ENCODE data around the gene TRIP10.

TRIP10 gene

DNA sequence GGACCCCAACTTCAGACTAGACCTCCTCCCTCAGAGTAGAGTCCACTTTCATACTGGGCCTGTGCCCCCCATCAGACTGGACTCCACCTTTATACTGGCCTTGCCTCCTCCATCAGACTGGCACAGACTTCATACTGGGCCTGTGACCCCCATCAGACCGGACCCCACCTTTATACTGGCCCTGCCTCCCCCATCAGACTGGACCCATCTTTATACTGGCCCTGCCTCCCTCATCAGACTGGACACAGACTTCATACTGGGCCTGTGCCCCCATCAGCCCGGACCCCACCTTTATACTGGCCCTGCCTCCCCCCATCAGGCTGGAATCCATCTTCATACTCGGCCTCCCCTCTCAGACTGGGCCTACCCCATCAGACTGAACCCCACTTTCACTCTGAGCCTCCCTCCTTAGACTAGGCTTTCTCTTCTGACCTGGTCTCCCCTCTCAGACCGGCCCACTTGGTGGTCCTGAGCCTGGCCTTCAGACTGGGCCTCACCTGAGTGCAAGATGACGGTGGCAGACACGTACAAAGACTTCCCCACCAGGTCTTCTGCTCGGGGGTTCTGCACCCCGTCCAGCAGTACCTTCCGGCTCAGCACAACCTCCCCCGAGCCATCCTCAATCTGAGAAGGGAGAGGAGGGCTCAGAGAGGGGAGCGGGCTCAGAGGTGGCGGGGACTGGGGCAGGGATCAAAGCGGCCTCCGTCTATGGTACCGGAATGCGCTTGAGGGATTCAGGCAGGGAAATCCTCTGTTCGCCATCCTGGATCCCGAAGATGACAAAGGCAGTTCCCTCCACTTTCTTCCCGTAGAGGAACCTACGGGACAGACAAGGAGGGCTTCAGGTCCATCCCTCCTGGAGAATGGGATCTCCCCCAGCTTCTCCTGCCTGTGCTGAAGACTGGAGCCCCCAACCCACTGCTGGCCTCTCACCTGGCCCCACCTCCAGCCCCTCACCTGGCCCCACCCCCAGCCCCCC is 26.5 kb upstream of the TRIP10 start:
- DNase-seq = no peak

GRCh38 chr19:6713773-6714692 is 25.4 kb upstream of the TRIP10 start:
- no peak for DNase-seq

GRCh38 chr19:6714749-6715555 is 24.5 kb upstream of the TRIP10 start:
- no peak for DNase-seq

GRCh38 chr19:6716610-6716970 is 22.9 kb upstream of the TRIP10 start:
- DNase-seq = no peak

DNA sequence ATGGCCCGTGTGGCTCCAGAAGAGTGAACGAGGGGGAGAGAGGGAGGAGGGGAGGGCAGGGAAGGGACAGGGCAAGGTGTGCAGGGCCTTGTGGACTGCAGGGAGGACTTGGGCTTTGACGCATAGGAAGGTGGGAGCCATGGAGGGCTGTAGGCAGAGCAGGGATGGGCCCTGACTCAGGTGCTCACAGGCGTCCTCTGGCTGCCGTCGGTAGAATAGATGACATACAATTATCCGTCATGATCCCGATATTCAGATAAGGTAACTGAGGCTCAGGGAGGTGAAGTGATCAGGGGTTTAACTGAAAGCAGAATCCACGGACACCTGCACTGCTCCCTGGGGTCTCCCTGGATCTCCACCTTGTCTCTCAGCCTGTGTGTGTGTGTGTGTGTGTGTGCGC is 22.4 kb upstream of the TRIP10 start:
- DNase-seq = no peak

- no peak for DNase-seq
Measured at GRCh38 chr19:6717441-6717971, 22.0 kb upstream of the TRIP10 start.

DNA sequence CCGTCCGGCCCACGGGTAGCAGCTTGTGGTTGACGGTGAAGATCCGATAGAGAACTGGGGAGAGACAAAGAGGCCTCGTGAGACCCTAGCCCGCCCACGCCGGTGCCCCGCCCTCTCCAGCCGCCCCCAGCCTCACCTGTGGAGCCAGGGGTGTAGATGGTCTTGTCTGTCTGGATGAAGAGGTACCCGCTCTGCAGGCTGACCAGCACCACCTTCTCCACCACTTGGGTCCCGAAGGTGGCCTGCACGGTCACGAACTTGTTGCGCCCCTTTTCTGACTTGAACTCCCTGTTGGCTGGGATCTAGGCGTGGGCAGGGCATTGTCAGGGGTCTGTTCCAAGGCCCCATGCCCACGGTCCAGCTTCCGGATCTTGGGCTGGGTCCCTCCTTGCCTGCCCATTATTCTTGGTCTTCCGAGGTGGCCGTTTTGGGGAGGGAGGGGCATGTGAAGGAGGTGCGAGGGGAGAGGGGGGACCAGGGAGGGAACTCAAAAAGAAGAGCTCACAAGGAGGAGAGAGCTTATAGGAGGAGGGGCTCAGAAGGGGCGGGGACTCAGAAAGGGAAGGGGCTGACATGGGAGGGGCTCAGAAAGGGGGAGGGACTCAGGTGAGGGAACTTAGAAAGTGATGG is 21.3 kb upstream of the TRIP10 start:
- no peak for DNase-seq

DNA sequence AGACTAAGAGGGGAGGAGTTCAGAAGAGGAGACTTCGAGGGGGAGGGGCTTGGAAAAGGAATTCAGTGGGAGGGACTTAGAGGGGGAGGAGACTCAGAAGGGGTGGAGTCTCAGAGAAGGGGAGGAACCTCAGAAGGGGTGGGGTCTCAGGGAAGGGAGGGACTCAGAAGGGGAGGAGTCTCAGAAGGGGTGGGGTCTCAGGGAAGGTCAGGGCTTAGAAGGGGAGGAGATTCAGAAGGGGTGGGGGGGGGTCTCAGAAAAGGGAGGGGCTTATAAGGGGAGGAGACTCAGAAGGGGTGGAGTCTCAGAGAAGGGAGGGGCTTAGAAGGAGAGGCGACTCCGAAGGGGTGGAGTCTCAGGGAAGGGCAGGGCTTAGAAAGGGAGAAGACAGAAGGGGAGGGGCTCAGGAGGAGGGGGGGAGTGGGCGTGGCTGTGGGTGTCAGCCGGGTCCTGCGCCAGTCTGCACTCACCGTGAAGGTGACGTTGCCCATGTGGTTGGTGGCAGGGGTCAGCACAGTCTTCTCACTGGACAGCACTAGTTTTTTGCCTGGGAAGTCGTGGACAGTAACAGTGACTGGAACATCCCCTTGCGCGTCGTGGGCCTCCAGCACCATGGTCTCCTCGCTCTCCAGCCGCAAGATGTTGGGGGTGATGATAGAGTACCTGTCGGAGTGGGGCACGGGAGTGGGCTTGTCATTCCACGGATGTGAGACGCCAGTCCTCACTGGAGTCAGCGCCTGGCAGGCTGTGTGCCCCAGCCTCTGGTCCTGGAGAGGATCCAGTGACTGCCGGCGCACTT is 20.5 kb upstream of the TRIP10 start:
- DNase-seq = no peak

GRCh38 chr19:6719540-6719861 is 20.0 kb upstream of the TRIP10 start:
- DNase-seq = no peak

DNA sequence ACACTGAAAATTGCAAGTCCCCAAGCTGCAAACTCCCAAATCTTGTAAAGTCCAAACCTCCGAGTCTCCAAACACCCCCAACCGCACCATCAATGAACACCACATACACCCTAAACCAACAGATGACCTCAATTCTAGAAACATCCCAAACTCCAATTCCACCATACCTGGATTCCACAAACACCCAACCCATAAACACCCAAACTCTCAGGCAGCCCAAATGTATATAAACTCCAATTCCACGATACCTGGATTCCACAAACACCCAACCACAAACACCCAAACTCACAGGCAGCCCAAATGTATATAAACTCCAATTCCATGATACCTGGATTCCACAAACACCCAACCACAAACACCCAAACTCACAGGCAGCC is 19.5 kb upstream of the TRIP10 start:
- no peak for DNase-seq

DNA sequence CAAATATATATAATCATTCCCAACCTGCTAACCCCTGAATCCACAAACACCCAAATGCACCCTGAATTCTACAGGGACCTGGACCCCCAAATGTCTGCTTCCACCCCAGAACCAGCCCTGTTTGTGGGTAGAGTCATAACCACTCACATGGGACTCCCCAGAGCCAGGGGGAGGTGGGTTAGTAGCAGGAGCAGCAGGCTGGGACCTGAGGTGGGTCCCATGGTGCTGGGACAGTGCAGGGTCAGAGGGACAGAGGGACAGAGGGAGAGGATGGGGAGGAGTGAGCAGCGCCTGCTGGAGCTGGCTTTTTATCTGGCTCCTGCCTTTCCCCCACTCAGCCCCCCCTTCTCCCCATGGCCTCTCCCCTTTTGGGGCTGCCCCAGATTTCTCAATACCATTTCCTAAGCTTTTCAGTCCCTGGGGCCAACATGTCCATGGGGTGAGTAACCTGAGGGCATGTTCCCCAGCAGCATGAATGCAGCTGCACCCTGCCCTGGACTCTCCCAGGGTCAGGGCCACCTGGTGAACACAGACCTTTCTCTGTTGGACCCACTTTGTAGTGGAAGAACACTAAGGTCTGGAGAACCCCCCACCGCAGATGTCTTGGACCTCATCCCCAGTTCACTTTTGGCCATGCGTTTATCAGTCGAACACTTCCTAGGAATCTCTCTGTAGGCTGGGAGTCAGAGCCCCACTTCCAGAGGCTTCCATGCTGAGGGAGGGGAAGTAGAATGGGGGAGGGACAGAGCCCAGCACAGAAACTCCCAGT is 18.9 kb upstream of the TRIP10 start, which contains the start of gene C3:
Gene C3, minus strand, starts transcription at position 282 of the 769 bp plus-strand sequence. Its CDS starts 61 bp downstream, at position 221.
- peak; percentile 52 for DNase-seq

GRCh38 chr19:6721138-6721474 is 18.4 kb upstream of the TRIP10 start:
- no peak for DNase-seq

GRCh38 chr19:6721773-6722172 is 17.7 kb upstream of the TRIP10 start:
- no peak for DNase-seq

DNA sequence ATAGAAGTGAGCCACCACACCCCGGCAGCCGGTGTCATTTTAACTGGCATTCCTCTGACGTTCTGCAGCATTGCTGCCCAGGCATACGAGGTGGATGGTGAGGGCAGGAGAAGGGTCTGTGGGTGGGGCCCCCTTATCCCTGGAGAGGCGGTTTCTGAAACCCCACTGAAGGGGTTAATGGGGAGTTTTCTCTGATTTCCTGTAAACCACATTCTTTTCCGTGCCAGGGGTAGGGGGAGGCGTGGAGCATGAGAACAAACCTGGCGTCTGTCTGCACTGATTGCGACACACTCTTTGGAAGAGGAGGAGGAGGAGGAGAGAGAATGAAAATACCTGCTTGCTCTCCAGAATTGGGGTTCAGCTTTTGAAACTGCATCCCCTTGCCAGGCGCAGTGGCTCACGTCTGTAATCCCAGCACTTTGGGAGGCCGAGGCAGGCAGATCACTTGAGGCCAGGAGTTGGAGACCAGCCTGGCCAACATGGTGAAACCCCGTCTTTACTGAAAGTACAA is 16.3 kb upstream of the TRIP10 start:
- DNase-seq = peak; percentile 50

DNA sequence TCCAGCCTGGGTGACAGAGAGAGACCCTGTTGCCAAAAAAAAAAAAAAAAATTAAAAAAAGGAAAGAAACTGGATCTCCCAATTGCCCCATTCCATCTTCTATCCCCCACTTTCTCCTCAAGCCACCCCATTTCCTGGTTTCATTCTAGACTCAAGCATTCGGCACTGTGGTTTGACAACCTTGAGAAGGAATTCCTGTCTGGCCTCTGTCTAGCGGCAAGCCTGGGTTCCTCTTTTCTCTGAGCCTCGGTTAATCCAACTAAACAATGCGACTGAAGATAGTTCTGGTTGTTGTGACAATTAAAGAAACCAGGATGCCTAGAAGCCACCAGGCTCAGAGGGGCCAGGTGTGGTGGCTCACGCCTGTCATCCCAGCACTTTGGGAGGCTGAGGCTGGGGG is 15.7 kb upstream of the TRIP10 start:
- no peak for DNase-seq

DNA sequence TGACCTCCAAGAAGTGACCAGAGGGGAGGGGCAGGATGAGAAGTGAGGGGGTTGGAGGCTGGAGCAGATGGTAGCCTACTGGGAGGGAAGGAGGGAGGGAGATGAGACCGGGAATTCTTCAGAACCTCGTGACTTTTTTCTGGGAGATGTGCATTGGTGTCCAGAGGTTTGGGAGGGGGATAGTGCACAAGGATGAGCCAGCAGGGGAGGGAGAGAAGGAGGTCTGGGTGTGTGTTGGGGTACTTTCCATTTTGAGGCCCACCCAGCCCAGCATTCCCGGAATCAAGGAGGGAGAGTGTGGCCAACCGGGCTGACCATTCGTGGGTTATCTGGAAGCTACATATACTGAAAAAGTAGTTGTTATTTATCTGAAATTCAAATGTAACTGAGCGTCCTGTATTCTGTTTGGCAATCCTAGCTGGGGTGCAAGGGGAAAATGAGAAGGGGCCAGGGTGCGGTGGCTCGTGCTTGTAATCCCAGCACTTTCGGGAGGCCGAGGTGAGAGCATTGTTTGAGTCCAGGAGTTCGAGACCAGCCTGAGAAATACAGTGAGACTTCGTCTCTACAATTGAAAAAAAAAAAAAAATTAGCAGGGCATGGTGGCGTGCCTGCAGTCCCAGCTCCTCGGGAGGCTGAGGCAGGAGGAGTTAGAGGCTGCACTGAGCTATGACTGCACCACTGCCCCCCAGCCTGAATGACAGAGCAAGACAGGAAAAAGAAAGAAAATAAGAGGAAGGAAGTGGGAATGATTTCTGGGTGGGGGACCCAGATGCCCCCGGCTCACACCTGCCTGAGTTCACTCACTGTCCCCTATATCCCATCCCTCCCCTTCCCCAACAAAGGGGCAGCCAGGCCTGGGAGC is 14.6 kb upstream of the TRIP10 start:
- DNase-seq = no peak

- no peak for DNase-seq
Measured at GRCh38 chr19:6725513-6726231, 13.8 kb upstream of the TRIP10 start.

- DNase-seq = no peak
Measured at GRCh38 chr19:6728346-6728745, 11.1 kb upstream of the TRIP10 start.
